Transverse colon (tissue), 3 donors: ENCODE data around the gene DYNC1I1.

Source experiments
- CTCF ChIP-seq, 5 experiments: fragments of 200-600 bp in 3 of 5; fragments of 450-650 bp in 2 of 5; sonication (generic) in 3 of 5; IDR thresholded peaks; 1 replicate in 2 of 5; 2 replicates in 3 of 5; pipeline ENCODE4 v1.5.1; 2016 to 2017; ENCODE audit warnings: antibody characterized with exemption in 5 of 5, inconsistent platforms in 3 of 5, mild to moderate bottlenecking in 2 of 5, moderate library complexity in 1 of 5
- EP300 ChIP-seq: sonication (generic); formaldehyde crosslinking; IDR thresholded peaks from one replicate; pipeline ENCODE4 v1.6.1; 2017; ENCODE audit warnings: antibody characterized with exemption, low read depth

- TF ChIP-seq CTCF (IDR thresholded peaks at IDR 0.05) (no peak), EP300 (no peak)
These were observed 183.4 kb downstream of the DYNC1I1 start for GRCh38 chr7:95955748-95956147.
